Mesodermal cell (in vitro differentiated cells): ENCODE data around the gene PIK3R5.

ENCODE experiments used
- H3K27ac ChIP-seq: 2 replicates; pipeline ENCODE4 v1.7.0; 2013; ENCODE audit warnings: mild to moderate bottlenecking, low read depth, low read length, moderate library complexity; ENCODE audit not compliant: severe bottlenecking
- H3K36me3 ChIP-seq: 2 replicates; pipeline ENCODE4 v1.7.1; 2013; ENCODE audit warnings: mild to moderate bottlenecking, low read length, moderate library complexity; ENCODE audit not compliant: control insufficient read depth, insufficient read depth
- H3K4me1 ChIP-seq: one replicate; pipeline ENCODE4 v1.7.1; 2013; ENCODE audit warnings: mild to moderate bottlenecking, low read length; ENCODE audit not compliant: insufficient read depth, control insufficient read depth, poor library complexity, severe bottlenecking
- H3K4me3 ChIP-seq: 2 replicates; pipeline ENCODE4 v1.7.0; 2013; ENCODE audit warnings: low read length, control low read depth, mild to moderate bottlenecking; ENCODE audit not compliant: insufficient read depth, poor library complexity, severe bottlenecking; ENCODE audit errors: extremely low read depth
- H3K9me3 ChIP-seq: 2 replicates; pipeline ENCODE4 v1.7.1; 2013; ENCODE audit warnings: mild to moderate bottlenecking, low read length, moderate library complexity; ENCODE audit not compliant: control insufficient read depth
- WGBS, 2 experiments: methylation state at CpG; one replicate each; pipeline ENCODE4 v1.1.5; 2013; ENCODE audit warnings: missing lambda C conversion rate in 2 of 2; ENCODE audit not compliant: insufficient coverage in 2 of 2; 5-methylcytosine and 5-hydroxymethylcytosine counted together

Gene PIK3R5

GRCh38 chr17:8873801-8874715, 91.4 kb downstream of the PIK3R5 start:
- no peaks in the 10 kb centered on the region for H3K4me1 ChIP-seq
- H3K9me3 ChIP-seq: no peaks in the 10 kb centered on the region
- no peaks in the 10 kb centered on the region for H3K36me3 ChIP-seq
- no peak overlapping the region for H3K27ac ChIP-seq
- WGBS, 2 experiments: 79 to 90% methylated on average over 12 to 19 of the region's 19 CpGs
- no peak overlapping the region for H3K4me3 ChIP-seq

- WGBS, 2 experiments: 90 to 95% methylated on average over 10 to 15 of the region's 17 CpGs
Observed at GRCh38 chr17:8872705-8873435, 92.6 kb downstream of the PIK3R5 start.

GRCh38 chr17:8872036-8872704, 93.3 kb downstream of the PIK3R5 start:
- Histone ChIP-seq H3K27ac (no peak overlapping the region), H3K9me3 (no peaks in the 10 kb centered on the region), H3K36me3 (no peaks in the 10 kb centered on the region), H3K4me3 (no peak overlapping the region), H3K4me1 (no peaks in the 10 kb centered on the region)
- WGBS, 2 experiments: 100% methylated on average over 1 of the region's 7 CpGs; no CpG with 5 or more reads in 1 of the 2 experiments

More at GRCh38 chr17:8872705-8873435, 92.6 kb downstream of the PIK3R5 start:
- Histone ChIP-seq H3K9me3 (no peaks in the 10 kb centered on the region), H3K4me1 (no peaks in the 10 kb centered on the region), H3K36me3 (no peaks in the 10 kb centered on the region), H3K4me3 (no peak overlapping the region), H3K27ac (no peak overlapping the region)

GRCh38 chr17:8871081-8871581, 94.4 kb downstream of the PIK3R5 start:
- Histone ChIP-seq H3K4me3 (no peak overlapping the region), H3K9me3 (no peaks in the 10 kb centered on the region), H3K27ac (no peak overlapping the region), H3K36me3 (no peaks in the 10 kb centered on the region), H3K4me1 (no peaks in the 10 kb centered on the region)
- 83 to 87% methylated on average over 10 to 11 of the region's 13 CpGs for WGBS, 2 experiments

GRCh38 chr17:8870406-8871040, 95.0 kb downstream of the PIK3R5 start:
- no peaks in the 10 kb centered on the region for H3K36me3 ChIP-seq
- no peak overlapping the region for H3K4me3 ChIP-seq
- no peaks in the 10 kb centered on the region for H3K9me3 ChIP-seq
- 79 to 90% methylated on average over 7 to 9 of the region's 13 CpGs for WGBS, 2 experiments
- no peak overlapping the region for H3K27ac ChIP-seq
- H3K4me1 ChIP-seq: no peaks in the 10 kb centered on the region

GRCh38 chr17:8869114-8869815, 96.2 kb downstream of the PIK3R5 start:
- no peaks in the 10 kb centered on the region for H3K9me3 ChIP-seq
- no peaks in the 10 kb centered on the region for H3K36me3 ChIP-seq
- H3K4me1 ChIP-seq: no peaks in the 10 kb centered on the region
- WGBS, 2 experiments: 93% methylated on average over 7 to 10 of the region's 11 CpGs
- no peak overlapping the region for H3K27ac ChIP-seq
- H3K4me3 ChIP-seq: no peak overlapping the region

- 92 to 97% methylated on average over 2 to 3 of the region's 4 CpGs for WGBS, 2 experiments
- Histone ChIP-seq H3K36me3 (no peaks in the 10 kb centered on the region), H3K9me3 (no peaks in the 10 kb centered on the region), H3K4me1 (no peaks in the 10 kb centered on the region), H3K4me3 (no peak overlapping the region), H3K27ac (no peak overlapping the region)
Observed at GRCh38 chr17:8868529-8868951, 97.0 kb downstream of the PIK3R5 start.

- 91 to 100% methylated on average over 1 of the region's 1 CpG for WGBS, 2 experiments
- Histone ChIP-seq H3K9me3 (no peaks in the 10 kb centered on the region), H3K4me3 (no peak overlapping the region), H3K4me1 (no peaks in the 10 kb centered on the region), H3K27ac (no peak overlapping the region), H3K36me3 (no peaks in the 10 kb centered on the region)
Observed at GRCh38 chr17:8868092-8868491, 97.4 kb downstream of the PIK3R5 start.

GRCh38 chr17:8867361-8867981, 98.0 kb downstream of the PIK3R5 start, which contains the start of gene PIK3R6:
Gene PIK3R6, minus strand, starts transcription at chr17:8867674. Its CDS starts 17,880 bp downstream, at chr17:8849794.
- H3K27ac ChIP-seq: no peak within 1 kb of the TSS
- no peaks in the 10 kb centered on the region for H3K36me3 ChIP-seq
- H3K4me1 ChIP-seq: no peaks in the 10 kb centered on the region
- H3K9me3 ChIP-seq: no peaks in the 10 kb centered on the region
- H3K4me3 ChIP-seq: no peak within 1 kb of the TSS
- 82 to 84% methylated on average over 9 to 10 of the region's 12 CpGs for WGBS, 2 experiments
